Gastroesophageal sphincter (tissue), 4 donors: ENCODE measurements around the gene DYNC1LI1. TPM values are rescaled to one million over a fixed set of nuclear protein-coding genes. Genes with fewer than 3 reads are reported as not detected.

ENCODE experiments used
- ATAC-seq: fragments of 150-250 bp; one replicate; pipeline ENCODE4 v1.9.1; 2016; ENCODE audit warnings: mild to moderate bottlenecking, moderate library complexity
- H3K27ac ChIP-seq, 4 donors: fragments of 200-600 bp; sonication (generic) in 3 of 4; 1 replicate in 3 of 4; 2 replicates in 1 of 4; pipeline ENCODE4 v1.5.1; 2016 to 2019
- H3K27me3 ChIP-seq: fragments of 200-600 bp; sonication (generic); one replicate; pipeline ENCODE4 v1.5.1; 2019
- H3K36me3 ChIP-seq, 2 donors: fragments of 200-600 bp; sonication (generic); one replicate each; pipeline ENCODE4 v1.5.1; 2019; ENCODE audit warnings: control low read depth in 1 of 2
- H3K4me1 ChIP-seq, 3 donors: fragments of 200-600 bp; sonication (generic); 1 replicate in 2 of 3; 2 replicates in 1 of 3; pipeline ENCODE4 v1.5.1; 2016 to 2019; ENCODE audit warnings: control low read depth in 2 of 3
- H3K4me3 ChIP-seq, 2 donors: fragments of 200-600 bp; sonication (generic); one replicate each; pipeline ENCODE4 v1.5.1; 2019; ENCODE audit warnings: mild to moderate bottlenecking in 1 of 2, moderate library complexity in 1 of 2
- H3K9me3 ChIP-seq, 3 donors: fragments of 200-600 bp; sonication (generic); one replicate each; pipeline ENCODE4 v1.5.1; 2017 to 2019; ENCODE audit warnings: control low read depth in 2 of 3
- CTCF ChIP-seq, 4 experiments: fragments of 200-600 bp in 2 of 4; fragments of 450-650 bp in 2 of 4; sonication (generic) in 1 of 4; IDR thresholded peaks; one replicate each; pipeline ENCODE4 v1.5.1; 2017 to 2019; ENCODE audit warnings: antibody characterized with exemption in 4 of 4, mild to moderate bottlenecking in 2 of 4, moderate library complexity in 2 of 4
- EP300 ChIP-seq: sonication (generic); formaldehyde crosslinking; IDR thresholded peaks from one replicate; pipeline ENCODE4 v1.6.1; 2017; ENCODE audit warnings: antibody characterized with exemption, mild to moderate bottlenecking
- POLR2A ChIP-seq, 2 donors: fragments of 450-650 bp; IDR thresholded peaks; one replicate each; pipeline ENCODE4 v1.6.1; 2017; ENCODE audit warnings: antibody characterized with exemption in 2 of 2, mild to moderate bottlenecking in 2 of 2, moderate library complexity in 1 of 2
- POLR2AphosphoS5 ChIP-seq: sonication (generic); formaldehyde crosslinking; IDR thresholded peaks from one replicate; pipeline ENCODE4 v1.6.1; 2017; ENCODE audit warnings: antibody characterized with exemption
- WGBS, 2 donors: methylation state at CpG; one replicate each; pipeline ENCODE4 v1.1.5; 2018; ENCODE audit warnings: low coverage in 1 of 2; 5-methylcytosine and 5-hydroxymethylcytosine counted together
- total RNA-seq, 4 donors: library from RNA; depleted of rRNA; stranded (reverse); fragments of >200 nt; gene quantifications; one replicate each; pipeline ENCODE4 v1.1.0, GENCODE V29; 2016

DYNC1LI1 gene
- total RNA-seq, 4 donors from 2014 or later: 29.1 to 75.6 (median 36.3) TPM

GRCh38 chr3:32488474-32489008 is 82.1 kb downstream of the DYNC1LI1 start:
- H3K27me3 ChIP-seq: no peaks in the 10 kb centered on the region
- no peak for ATAC-seq
- peaks cover 0 to 33% of the 10 kb centered on the region in 2 donors for H3K36me3 ChIP-seq
- TF ChIP-seq POLR2A (IDR thresholded peaks at IDR 0.05): no peak
- no peak for TF ChIP-seq POLR2AphosphoS5
- no peak overlapping the region for H3K27ac ChIP-seq
- H3K4me1 ChIP-seq: peaks cover 0 to 10% (median 0%) of the 10 kb centered on the region in 3 donors
- H3K4me3 ChIP-seq: no peak overlapping the region
- H3K9me3 ChIP-seq: no peaks in the 10 kb centered on the region
- WGBS, 2 donors: 77 to 91% methylated on average over 1 to 3 of the region's 3 CpGs

GRCh38 chr3:32487781-32488473 is 82.7 kb downstream of the DYNC1LI1 start:
- peaks cover 0 to 39% of the 10 kb centered on the region in 2 donors for H3K36me3 ChIP-seq
- H3K27me3 ChIP-seq: no peaks in the 10 kb centered on the region
- H3K4me1 ChIP-seq: peaks cover 0 to 4% (median 0%) of the 10 kb centered on the region in 3 donors
- no peaks in the 10 kb centered on the region for H3K9me3 ChIP-seq
- WGBS, 2 donors: 57 to 81% methylated on average over 3 of the region's 3 CpGs
- no peak overlapping the region for H3K4me3 ChIP-seq
- ATAC-seq: no peak
- TF ChIP-seq POLR2AphosphoS5 (no peak), CTCF (IDR thresholded peaks at IDR 0.05) (no peak), POLR2A (IDR thresholded peaks at IDR 0.05) (no peak), EP300 (no peak)
- H3K27ac ChIP-seq: no peak overlapping the region

GRCh38 chr3:32484436-32484835 is 86.2 kb downstream of the DYNC1LI1 start:
- WGBS, 2 donors: 88 to 94% methylated on average over 6 of the region's 6 CpGs
- H3K9me3 ChIP-seq: no peaks in the 10 kb centered on the region
- no peak overlapping the region for H3K4me3 ChIP-seq
- no peak overlapping the region for H3K27ac ChIP-seq
- TF ChIP-seq EP300 (no peak), POLR2A (IDR thresholded peaks at IDR 0.05) (no peak), POLR2AphosphoS5 (no peak), CTCF (IDR thresholded peaks at IDR 0.05) (no peak)
- H3K27me3 ChIP-seq: no peaks in the 10 kb centered on the region
- no peaks in the 10 kb centered on the region for H3K4me1 ChIP-seq
- H3K36me3 ChIP-seq: peaks cover 0 to 51% of the 10 kb centered on the region in 2 donors
- no peak for ATAC-seq

GRCh38 chr3:32483772-32484171 is 86.9 kb downstream of the DYNC1LI1 start:
- Histone ChIP-seq H3K4me1 (no peaks in the 10 kb centered on the region), H3K27ac (no peak overlapping the region), H3K27me3 (no peaks in the 10 kb centered on the region), H3K4me3 (no peak overlapping the region), H3K36me3 (peaks cover 0 to 57% of the 10 kb centered on the region in 2 donors), H3K9me3 (no peaks in the 10 kb centered on the region)
- TF ChIP-seq POLR2A (IDR thresholded peaks at IDR 0.05): no peak
- TF ChIP-seq CTCF (IDR thresholded peaks at IDR 0.05): no peak
- no peak for TF ChIP-seq POLR2AphosphoS5
- no peak for TF ChIP-seq EP300
- WGBS, 2 donors: 93% methylated on average over 1 of the region's 1 CpG; no CpG with 5 or more reads in 1 of the 2 donors
- no peak for ATAC-seq

- Histone ChIP-seq H3K4me3 (no peak overlapping the region), H3K36me3 (peaks cover 0 to 65% of the 10 kb centered on the region in 2 donors), H3K27me3 (no peaks in the 10 kb centered on the region), H3K27ac (no peak overlapping the region), H3K9me3 (no peaks in the 10 kb centered on the region), H3K4me1 (no peaks in the 10 kb centered on the region)
- ATAC-seq: no peak
- TF ChIP-seq POLR2AphosphoS5: no peak
- 100% methylated on average over 1 of the region's 1 CpG; no CpG with 5 or more reads in 1 of the 2 donors for WGBS, 2 donors
Observed at GRCh38 chr3:32482693-32483092, 88.0 kb downstream of the DYNC1LI1 start.
